ENCODE results near the gene VPS16. TPM values are rescaled to one million over a fixed set of nuclear protein-coding genes. Genes with fewer than 3 reads are reported as not detected.

The VPS16 gene
- polyA plus RNA-seq, 1 donor from 2014 or later, result 117 TPM

DNA sequence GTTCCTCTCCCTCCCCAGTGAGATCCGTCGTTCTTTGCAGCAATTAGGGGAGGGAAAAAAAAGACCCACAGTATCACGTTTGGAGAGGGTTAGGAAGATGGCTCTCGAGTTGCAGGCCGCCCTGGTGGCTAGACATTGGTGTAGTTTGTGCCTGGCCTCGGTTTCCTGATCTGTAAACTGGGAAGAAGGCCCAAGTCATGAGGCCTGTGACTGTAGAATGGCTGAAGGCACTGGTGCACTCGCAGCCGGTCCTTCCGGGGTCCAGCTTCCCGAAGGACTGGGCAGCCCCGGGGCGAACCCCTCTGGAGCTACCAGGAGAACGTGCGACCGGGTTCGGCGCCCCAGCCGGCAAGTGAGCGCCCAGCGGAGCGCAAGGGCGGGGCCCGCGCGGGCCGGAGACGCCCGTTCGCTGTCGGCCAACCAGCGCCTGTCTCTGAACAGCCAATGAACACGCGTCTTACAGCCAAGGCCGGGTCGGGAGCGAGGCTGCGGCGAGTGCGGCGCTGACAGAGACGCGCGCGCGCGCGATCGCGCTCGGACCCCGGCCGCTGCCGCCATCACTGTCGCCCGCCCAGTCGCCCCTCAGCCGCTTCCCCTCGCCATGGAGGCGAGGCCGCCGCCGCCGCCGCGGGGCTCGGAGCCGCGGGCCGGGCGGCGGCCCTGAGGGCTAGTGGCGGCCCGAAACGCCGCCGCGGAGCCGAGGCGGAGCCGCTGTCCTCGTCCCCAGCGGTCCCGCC is 32.6 kb downstream of the VPS16 start, which contains the start of gene PTPRA:
Gene PTPRA, plus strand, starts transcription at position 472 of the 737 bp plus-strand sequence. CDS start 90,797 bp downstream, outside the sequence.
- H3K9me2 ChIP-seq (ENCODE audit: insufficient read depth, low read length), result no peaks in the 10 kb centered on the region

DNA sequence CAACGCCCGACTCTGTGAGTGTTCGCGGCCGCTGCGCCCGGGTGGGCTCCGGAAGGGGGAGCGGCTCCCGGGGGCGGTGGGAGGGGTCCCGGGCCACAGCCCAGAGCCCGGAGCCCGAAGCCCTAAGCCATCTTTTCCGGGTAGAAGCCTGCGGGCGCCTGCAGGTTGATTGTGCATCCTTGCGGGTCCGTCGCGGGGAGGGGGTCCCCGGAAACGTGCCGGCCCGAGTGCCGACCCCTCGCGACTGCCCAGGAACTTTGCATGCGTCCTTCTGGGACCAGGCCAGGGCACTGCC is 33.1 kb downstream of the VPS16 start:
- Histone ChIP-seq H3K9me2 (ENCODE audit: insufficient read depth, low read length) (no peaks in the 10 kb centered on the region), H3K27ac (ENCODE audit: low read length) (peak overlapping the region; percentile 39), H4K20me1 (ENCODE audit: insufficient read depth) (no peaks in the 10 kb centered on the region), H3F3A (ENCODE audit: insufficient read depth, low read length, poor library complexity, severe bottlenecking) (no peaks in the 10 kb centered on the region), H3K4me2 (ENCODE audit: low read length) (peak overlapping the region; percentile 96), H3K27me3 (ENCODE audit: insufficient read depth, low read depth, low read length) (no peaks in the 10 kb centered on the region), H3K9ac (ENCODE audit: low read length) (peak overlapping the region; percentile 82), H3K79me2 (replicated peaks; ENCODE audit: insufficient read depth, low read length) (peaks cover 45% of the 10 kb centered on the region), H3K9me3 (ENCODE audit: low read length) (no peaks in the 10 kb centered on the region), H3K36me3 (ENCODE audit: insufficient read depth, low read length) (no peaks in the 10 kb centered on the region), H3K4me3 (ENCODE audit: low read length) (peak overlapping the region; percentile 95), H2AFZ (ENCODE audit: low read depth, low read length) (no peak overlapping the region)
- TF ChIP-seq MXI1 (conservative IDR thresholded peaks at IDR 0.05; ENCODE audit: poor library complexity, severe bottlenecking) (peak; percentile 13), TAF1 (IDR thresholded peaks at IDR 0.05; ENCODE audit: low read depth) (no peak)
- TF ChIP-seq, protein P1, sequence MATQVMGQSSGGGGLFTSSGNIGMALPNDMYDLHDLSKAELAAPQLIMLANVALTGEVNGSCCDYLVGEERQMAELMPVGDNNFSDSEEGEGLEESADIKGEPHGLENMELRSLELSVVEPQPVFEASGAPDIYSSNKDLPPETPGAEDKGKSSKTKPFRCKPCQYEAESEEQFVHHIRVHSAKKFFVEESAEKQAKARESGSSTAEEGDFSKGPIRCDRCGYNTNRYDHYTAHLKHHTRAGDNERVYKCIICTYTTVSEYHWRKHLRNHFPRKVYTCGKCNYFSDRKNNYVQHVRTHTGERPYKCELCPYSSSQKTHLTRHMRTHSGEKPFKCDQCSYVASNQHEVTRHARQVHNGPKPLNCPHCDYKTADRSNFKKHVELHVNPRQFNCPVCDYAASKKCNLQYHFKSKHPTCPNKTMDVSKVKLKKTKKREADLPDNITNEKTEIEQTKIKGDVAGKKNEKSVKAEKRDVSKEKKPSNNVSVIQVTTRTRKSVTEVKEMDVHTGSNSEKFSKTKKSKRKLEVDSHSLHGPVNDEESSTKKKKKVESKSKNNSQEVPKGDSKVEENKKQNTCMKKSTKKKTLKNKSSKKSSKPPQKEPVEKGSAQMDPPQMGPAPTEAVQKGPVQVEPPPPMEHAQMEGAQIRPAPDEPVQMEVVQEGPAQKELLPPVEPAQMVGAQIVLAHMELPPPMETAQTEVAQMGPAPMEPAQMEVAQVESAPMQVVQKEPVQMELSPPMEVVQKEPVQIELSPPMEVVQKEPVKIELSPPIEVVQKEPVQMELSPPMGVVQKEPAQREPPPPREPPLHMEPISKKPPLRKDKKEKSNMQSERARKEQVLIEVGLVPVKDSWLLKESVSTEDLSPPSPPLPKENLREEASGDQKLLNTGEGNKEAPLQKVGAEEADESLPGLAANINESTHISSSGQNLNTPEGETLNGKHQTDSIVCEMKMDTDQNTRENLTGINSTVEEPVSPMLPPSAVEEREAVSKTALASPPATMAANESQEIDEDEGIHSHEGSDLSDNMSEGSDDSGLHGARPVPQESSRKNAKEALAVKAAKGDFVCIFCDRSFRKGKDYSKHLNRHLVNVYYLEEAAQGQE (IDR thresholded peaks at IDR 0.05; ENCODE audit: borderline replicate concordance), result peak; percentile 6

More for the DNA sequence above, 32.6 kb downstream of the VPS16 start, which contains the start of gene PTPRA:
- peak within 1 kb of the TSS; percentile 96 for H3K4me2 ChIP-seq (ENCODE audit: low read length)
- peak; percentile 70 for TF ChIP-seq EP300 (conservative IDR thresholded peaks at IDR 0.05; ENCODE audit: poor library complexity, severe bottlenecking)
- TF ChIP-seq POLR2AphosphoS5 (IDR thresholded peaks at IDR 0.05), result peak; percentile 90
- no peak for TF ChIP-seq TAF1 (IDR thresholded peaks at IDR 0.05; ENCODE audit: low read depth)
- no peak for TF ChIP-seq RAD21 (conservative IDR thresholded peaks at IDR 0.05)
- TF ChIP-seq, protein P1 (IDR thresholded peaks at IDR 0.05; ENCODE audit: borderline replicate concordance), result peak; percentile 17
- TF ChIP-seq, protein P2, sequence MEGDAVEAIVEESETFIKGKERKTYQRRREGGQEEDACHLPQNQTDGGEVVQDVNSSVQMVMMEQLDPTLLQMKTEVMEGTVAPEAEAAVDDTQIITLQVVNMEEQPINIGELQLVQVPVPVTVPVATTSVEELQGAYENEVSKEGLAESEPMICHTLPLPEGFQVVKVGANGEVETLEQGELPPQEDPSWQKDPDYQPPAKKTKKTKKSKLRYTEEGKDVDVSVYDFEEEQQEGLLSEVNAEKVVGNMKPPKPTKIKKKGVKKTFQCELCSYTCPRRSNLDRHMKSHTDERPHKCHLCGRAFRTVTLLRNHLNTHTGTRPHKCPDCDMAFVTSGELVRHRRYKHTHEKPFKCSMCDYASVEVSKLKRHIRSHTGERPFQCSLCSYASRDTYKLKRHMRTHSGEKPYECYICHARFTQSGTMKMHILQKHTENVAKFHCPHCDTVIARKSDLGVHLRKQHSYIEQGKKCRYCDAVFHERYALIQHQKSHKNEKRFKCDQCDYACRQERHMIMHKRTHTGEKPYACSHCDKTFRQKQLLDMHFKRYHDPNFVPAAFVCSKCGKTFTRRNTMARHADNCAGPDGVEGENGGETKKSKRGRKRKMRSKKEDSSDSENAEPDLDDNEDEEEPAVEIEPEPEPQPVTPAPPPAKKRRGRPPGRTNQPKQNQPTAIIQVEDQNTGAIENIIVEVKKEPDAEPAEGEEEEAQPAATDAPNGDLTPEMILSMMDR (IDR thresholded peaks at IDR 0.05; ENCODE audit: poor library complexity, severe bottlenecking), result no peak
- TF ChIP-seq MXI1 (conservative IDR thresholded peaks at IDR 0.05; ENCODE audit: poor library complexity, severe bottlenecking), result peak; percentile 62
- peak; percentile 37 for TF ChIP-seq SMC3 (conservative IDR thresholded peaks at IDR 0.05; ENCODE audit: poor library complexity)
- TF ChIP-seq EZH2 (IDR thresholded peaks at IDR 0.05; ENCODE audit: borderline replicate concordance, insufficient read depth, low read length, poor library complexity, severe bottlenecking), result no peak
- peak within 1 kb of the TSS; percentile 39 for H3K27ac ChIP-seq (ENCODE audit: low read length)
- H3F3A ChIP-seq (ENCODE audit: insufficient read depth, low read length, poor library complexity, severe bottlenecking), result no peaks in the 10 kb centered on the region
- peaks cover 40% of the 10 kb centered on the region for H3K79me2 ChIP-seq (replicated peaks; ENCODE audit: insufficient read depth, low read length)
- H3K9ac ChIP-seq (ENCODE audit: low read length), result peak within 1 kb of the TSS; percentile 82
- H4K20me1 ChIP-seq (ENCODE audit: insufficient read depth), result no peaks in the 10 kb centered on the region
- H3K27me3 ChIP-seq (ENCODE audit: insufficient read depth, low read depth, low read length), result no peaks in the 10 kb centered on the region
- H3K36me3 ChIP-seq (ENCODE audit: insufficient read depth, low read length), result no peaks in the 10 kb centered on the region
- H3K4me3 ChIP-seq (ENCODE audit: low read length), result peak within 1 kb of the TSS; percentile 95
- peak within 1 kb of the TSS; percentile 52 for H2AFZ ChIP-seq (ENCODE audit: low read depth, low read length)
- no peaks in the 10 kb centered on the region for H3K9me3 ChIP-seq (ENCODE audit: low read length)

Data from neural cell (in vitro differentiated cells).